Neural cell (in vitro differentiated cells): ENCODE results near the gene ANKRD62. TPM values are rescaled to one million over a fixed set of nuclear protein-coding genes. Genes with fewer than 3 reads are reported as not detected.

Experiments used
- H2AFZ ChIP-seq: fragments of 200-600, 300-800 bp; sonication (generic), shearing (Covaris generic); 2 replicates; pipeline ENCODE4 v1.6.0; 2014; ENCODE audit warnings: low read depth, mild to moderate bottlenecking, antibody characterized with exemption, low read length, moderate library complexity
- H3F3A ChIP-seq: fragments of 200-600 bp; shearing (Covaris generic); 2 replicates; pipeline ENCODE4 v1.6.1; 2016; ENCODE audit warnings: mild to moderate bottlenecking, moderate library complexity, mixed read lengths, antibody characterized with exemption, low read length; ENCODE audit not compliant: insufficient read depth, poor library complexity, severe bottlenecking
- H3K27ac ChIP-seq: fragments of 200-600, 300-800 bp; sonication (generic), shearing (Covaris generic); 2 replicates; pipeline ENCODE4 v1.5.1; 2014; ENCODE audit warnings: mild to moderate bottlenecking, low read length, moderate library complexity
- H3K27me3 ChIP-seq: fragments of 300-800, 200-600 bp; sonication (generic), shearing (Covaris generic); 2 replicates; pipeline ENCODE4 v1.6.0; 2014; ENCODE audit warnings: mild to moderate bottlenecking, low read depth, low read length, moderate library complexity; ENCODE audit not compliant: insufficient read depth
- H3K36me3 ChIP-seq: fragments of 300-800, 200-600 bp; sonication (generic), shearing (Covaris generic); 2 replicates; pipeline ENCODE4 v1.5.1; 2014; ENCODE audit warnings: mild to moderate bottlenecking, antibody characterized with exemption, low read length, moderate library complexity; ENCODE audit not compliant: insufficient read depth
- H3K4me2 ChIP-seq: fragments of 300-800, 200-600 bp; sonication (generic), shearing (Covaris generic); 2 replicates; pipeline ENCODE4 v1.6.0; 2014; ENCODE audit warnings: mild to moderate bottlenecking, low read length
- H3K4me3 ChIP-seq: fragments of 300-800, 200-600 bp; sonication (generic), shearing (Covaris generic); 2 replicates; pipeline ENCODE4 v1.5.1; 2014; ENCODE audit warnings: mild to moderate bottlenecking, low read length, moderate library complexity
- H3K79me2 ChIP-seq: fragments of 200-600 bp; shearing (Covaris generic); replicated peaks from 2 replicates; pipeline ENCODE4 v1.6.0; 2014; ENCODE audit warnings: mild to moderate bottlenecking, low read length, moderate library complexity; ENCODE audit not compliant: insufficient read depth
- H3K9ac ChIP-seq: fragments of 300-800, 200-600 bp; sonication (generic), shearing (Covaris generic); 2 replicates; pipeline ENCODE4 v1.6.1; 2016; ENCODE audit warnings: mild to moderate bottlenecking, low read length, mixed read lengths
- H3K9me2 ChIP-seq: fragments of 200-600 bp; shearing (Covaris generic); 2 replicates; pipeline ENCODE4 v1.6.1; 2016; ENCODE audit warnings: mild to moderate bottlenecking, low read length, mixed read lengths; ENCODE audit not compliant: insufficient read depth
- H3K9me3 ChIP-seq: fragments of 200-600, 300-800 bp; sonication (generic), shearing (Covaris generic); 2 replicates; pipeline ENCODE4 v1.6.1; 2016; ENCODE audit warnings: mild to moderate bottlenecking, mixed run types, low read length, moderate library complexity, mixed read lengths
- H4K20me1 ChIP-seq: fragments of 200-600 bp; shearing (Covaris generic); 2 replicates; pipeline ENCODE4 v1.6.1; 2016; ENCODE audit warnings: mild to moderate bottlenecking, mixed run types; ENCODE audit not compliant: insufficient read depth
- EP300 ChIP-seq: fragments of 450-650 bp; conservative IDR thresholded peaks from 2 replicates; pipeline ENCODE4 v1.6.1; 2014; ENCODE audit warnings: antibody characterized with exemption, mild to moderate bottlenecking, moderate library complexity; ENCODE audit not compliant: poor library complexity, severe bottlenecking
- EZH2 ChIP-seq: fragments of 200-600, 300-800 bp; shearing (Covaris generic), sonication (generic); IDR thresholded peaks from 2 replicates; pipeline ENCODE4 v1.6.1; 2014; ENCODE audit warnings: antibody characterized with exemption, low read length, borderline replicate concordance, mild to moderate bottlenecking; ENCODE audit not compliant: insufficient read depth, poor library complexity, severe bottlenecking
- MXI1 ChIP-seq: fragments of 450-650 bp; conservative IDR thresholded peaks from 2 replicates; pipeline ENCODE4 v1.6.1; 2014; ENCODE audit warnings: antibody characterized with exemption, mild to moderate bottlenecking; ENCODE audit not compliant: poor library complexity, severe bottlenecking
- POLR2AphosphoS5 ChIP-seq: IDR thresholded peaks from 2 replicates; pipeline ENCODE4 v1.6.1; 2012
- RAD21 ChIP-seq: fragments of 450-650 bp; conservative IDR thresholded peaks from 2 replicates; pipeline ENCODE4 v1.6.1; 2014; ENCODE audit warnings: antibody characterized with exemption, mild to moderate bottlenecking, moderate library complexity
- SMC3 ChIP-seq: fragments of 450-650 bp; conservative IDR thresholded peaks from 2 replicates; pipeline ENCODE4 v1.6.1; 2014; ENCODE audit warnings: antibody characterized with exemption, mild to moderate bottlenecking, moderate library complexity; ENCODE audit not compliant: poor library complexity
- TAF1 ChIP-seq: IDR thresholded peaks from 2 replicates; pipeline ENCODE4 v1.6.1; 2012; ENCODE audit warnings: low read depth
- polyA plus RNA-seq: library from polyadenylated mRNA; depleted of rRNA; stranded (reverse); fragments of >200 nt; gene quantifications from 2 replicates; pipeline ENCODE4 v1.2.3, GENCODE V29; 2014
- TF ChIP-seq, protein P1 (sequence below): fragments of 450-650 bp; IDR thresholded peaks from 2 replicates; pipeline ENCODE4 v1.5.1; 2014; ENCODE audit warnings: antibody characterized with exemption, mild to moderate bottlenecking, moderate library complexity; ENCODE audit not compliant: poor library complexity, severe bottlenecking
- TF ChIP-seq, protein P2 (sequence below): IDR thresholded peaks from 2 replicates; pipeline ENCODE4 v1.6.1; 2012; ENCODE audit warnings: borderline replicate concordance

The ANKRD62 gene
- polyA plus RNA-seq, 1 donor from 2014 or later = not detected

DNA sequence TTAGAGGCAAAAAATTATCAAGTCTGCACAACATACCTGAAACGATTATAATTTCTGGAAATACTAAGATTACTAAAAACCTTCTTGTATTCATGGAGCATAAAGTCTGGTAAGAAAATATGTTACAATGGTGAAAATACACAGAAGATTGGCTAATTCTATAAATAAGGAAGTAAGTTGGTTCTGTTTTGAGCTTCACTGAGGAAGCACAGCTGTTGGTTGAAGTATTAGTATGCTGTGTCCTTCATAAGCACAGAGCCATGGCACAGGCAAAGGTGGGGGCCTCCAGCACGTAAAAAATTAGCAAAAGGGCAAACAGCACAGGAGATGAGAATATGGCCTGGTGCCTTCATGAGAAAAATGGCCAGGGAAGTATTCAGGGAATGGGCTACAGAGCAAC lies 40.4 kb upstream of the ANKRD62 start:
- no peaks in the 10 kb centered on the region for H3K27me3 ChIP-seq
- H3K27ac ChIP-seq = no peak overlapping the region
- no peaks in the 10 kb centered on the region for H3K9me3 ChIP-seq
- H3K9me2 ChIP-seq = no peaks in the 10 kb centered on the region
- no peaks in the 10 kb centered on the region for H3F3A ChIP-seq
- no peaks in the 10 kb centered on the region for H4K20me1 ChIP-seq
- H2AFZ ChIP-seq = no peak overlapping the region
- no peaks in the 10 kb centered on the region for H3K79me2 ChIP-seq
- no peak overlapping the region for H3K4me3 ChIP-seq
- no peaks in the 10 kb centered on the region for H3K36me3 ChIP-seq
- TF ChIP-seq MXI1 = no peak
- no peak for TF ChIP-seq SMC3
- no peak for TF ChIP-seq TAF1
- no peak for TF ChIP-seq RAD21
- TF ChIP-seq EP300 = no peak
- no peak for TF ChIP-seq EZH2
- no peak for TF ChIP-seq POLR2AphosphoS5
- TF ChIP-seq, protein P1, sequence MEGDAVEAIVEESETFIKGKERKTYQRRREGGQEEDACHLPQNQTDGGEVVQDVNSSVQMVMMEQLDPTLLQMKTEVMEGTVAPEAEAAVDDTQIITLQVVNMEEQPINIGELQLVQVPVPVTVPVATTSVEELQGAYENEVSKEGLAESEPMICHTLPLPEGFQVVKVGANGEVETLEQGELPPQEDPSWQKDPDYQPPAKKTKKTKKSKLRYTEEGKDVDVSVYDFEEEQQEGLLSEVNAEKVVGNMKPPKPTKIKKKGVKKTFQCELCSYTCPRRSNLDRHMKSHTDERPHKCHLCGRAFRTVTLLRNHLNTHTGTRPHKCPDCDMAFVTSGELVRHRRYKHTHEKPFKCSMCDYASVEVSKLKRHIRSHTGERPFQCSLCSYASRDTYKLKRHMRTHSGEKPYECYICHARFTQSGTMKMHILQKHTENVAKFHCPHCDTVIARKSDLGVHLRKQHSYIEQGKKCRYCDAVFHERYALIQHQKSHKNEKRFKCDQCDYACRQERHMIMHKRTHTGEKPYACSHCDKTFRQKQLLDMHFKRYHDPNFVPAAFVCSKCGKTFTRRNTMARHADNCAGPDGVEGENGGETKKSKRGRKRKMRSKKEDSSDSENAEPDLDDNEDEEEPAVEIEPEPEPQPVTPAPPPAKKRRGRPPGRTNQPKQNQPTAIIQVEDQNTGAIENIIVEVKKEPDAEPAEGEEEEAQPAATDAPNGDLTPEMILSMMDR = no peak
- TF ChIP-seq, protein P2, sequence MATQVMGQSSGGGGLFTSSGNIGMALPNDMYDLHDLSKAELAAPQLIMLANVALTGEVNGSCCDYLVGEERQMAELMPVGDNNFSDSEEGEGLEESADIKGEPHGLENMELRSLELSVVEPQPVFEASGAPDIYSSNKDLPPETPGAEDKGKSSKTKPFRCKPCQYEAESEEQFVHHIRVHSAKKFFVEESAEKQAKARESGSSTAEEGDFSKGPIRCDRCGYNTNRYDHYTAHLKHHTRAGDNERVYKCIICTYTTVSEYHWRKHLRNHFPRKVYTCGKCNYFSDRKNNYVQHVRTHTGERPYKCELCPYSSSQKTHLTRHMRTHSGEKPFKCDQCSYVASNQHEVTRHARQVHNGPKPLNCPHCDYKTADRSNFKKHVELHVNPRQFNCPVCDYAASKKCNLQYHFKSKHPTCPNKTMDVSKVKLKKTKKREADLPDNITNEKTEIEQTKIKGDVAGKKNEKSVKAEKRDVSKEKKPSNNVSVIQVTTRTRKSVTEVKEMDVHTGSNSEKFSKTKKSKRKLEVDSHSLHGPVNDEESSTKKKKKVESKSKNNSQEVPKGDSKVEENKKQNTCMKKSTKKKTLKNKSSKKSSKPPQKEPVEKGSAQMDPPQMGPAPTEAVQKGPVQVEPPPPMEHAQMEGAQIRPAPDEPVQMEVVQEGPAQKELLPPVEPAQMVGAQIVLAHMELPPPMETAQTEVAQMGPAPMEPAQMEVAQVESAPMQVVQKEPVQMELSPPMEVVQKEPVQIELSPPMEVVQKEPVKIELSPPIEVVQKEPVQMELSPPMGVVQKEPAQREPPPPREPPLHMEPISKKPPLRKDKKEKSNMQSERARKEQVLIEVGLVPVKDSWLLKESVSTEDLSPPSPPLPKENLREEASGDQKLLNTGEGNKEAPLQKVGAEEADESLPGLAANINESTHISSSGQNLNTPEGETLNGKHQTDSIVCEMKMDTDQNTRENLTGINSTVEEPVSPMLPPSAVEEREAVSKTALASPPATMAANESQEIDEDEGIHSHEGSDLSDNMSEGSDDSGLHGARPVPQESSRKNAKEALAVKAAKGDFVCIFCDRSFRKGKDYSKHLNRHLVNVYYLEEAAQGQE = no peak
- H3K4me2 ChIP-seq = no peak overlapping the region
- no peak overlapping the region for H3K9ac ChIP-seq

DNA sequence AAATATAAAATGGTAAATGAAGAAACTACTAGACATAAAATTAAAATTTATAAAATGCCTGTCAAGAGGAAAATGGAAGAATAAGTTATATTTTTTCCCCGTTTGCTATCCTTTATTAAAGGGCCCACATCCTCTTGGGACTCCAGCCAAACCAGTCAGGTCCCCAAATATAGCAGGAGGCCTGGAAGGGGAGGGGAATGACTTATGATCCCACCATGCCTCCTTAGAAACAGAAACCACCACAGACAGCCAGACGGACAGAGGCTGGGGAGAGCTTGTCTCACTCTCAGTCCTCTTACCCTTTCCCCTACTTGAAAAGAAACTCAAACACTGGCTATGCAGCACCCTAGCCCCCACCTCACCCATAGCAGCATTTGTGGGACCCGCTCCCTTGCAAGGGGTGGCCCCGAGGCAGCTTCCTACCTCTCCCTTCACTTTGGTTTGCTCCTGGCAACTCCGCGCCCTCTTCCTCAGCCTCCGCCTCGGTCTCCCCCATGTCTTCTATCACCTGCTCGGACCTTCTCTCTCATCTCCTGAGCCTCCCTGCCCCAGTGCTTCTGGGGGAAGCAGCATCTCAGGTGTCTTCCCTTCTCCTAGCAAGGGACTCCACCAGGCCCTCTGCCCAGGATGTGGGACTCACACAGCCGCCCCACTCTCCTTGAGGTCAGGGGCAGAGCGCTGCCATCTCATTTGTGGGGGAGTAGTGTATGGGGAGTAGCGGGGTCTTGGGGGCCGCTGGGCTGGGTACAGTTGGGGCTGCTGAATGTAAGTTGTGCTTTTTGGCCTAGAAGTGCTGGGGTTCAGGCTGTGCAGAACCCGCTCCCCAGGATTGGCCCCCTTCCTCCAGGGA lies 37.4 kb upstream of the ANKRD62 start:
- H3K36me3 ChIP-seq = no peaks in the 10 kb centered on the region
- no peak overlapping the region for H3K27ac ChIP-seq
- no peak overlapping the region for H2AFZ ChIP-seq
- no peaks in the 10 kb centered on the region for H3F3A ChIP-seq
- H3K9me2 ChIP-seq = no peaks in the 10 kb centered on the region
- no peak overlapping the region for H3K9ac ChIP-seq
- no peak for TF ChIP-seq EP300
- TF ChIP-seq MXI1 = no peak
- no peak for TF ChIP-seq POLR2AphosphoS5
- no peak for TF ChIP-seq SMC3
- TF ChIP-seq, protein P2 = no peak
- TF ChIP-seq RAD21 = no peak
- no peak for TF ChIP-seq EZH2
- TF ChIP-seq TAF1 = no peak
- TF ChIP-seq, protein P1 = no peak
- no peaks in the 10 kb centered on the region for H3K9me3 ChIP-seq
- no peaks in the 10 kb centered on the region for H3K27me3 ChIP-seq
- H3K4me2 ChIP-seq = no peak overlapping the region
- H4K20me1 ChIP-seq = no peaks in the 10 kb centered on the region
- no peak overlapping the region for H3K4me3 ChIP-seq
- H3K79me2 ChIP-seq = no peaks in the 10 kb centered on the region
